ENCODE measurements around the gene TGM4. TPM values are rescaled to one million over a fixed set of nuclear protein-coding genes. Genes with fewer than 3 reads are reported as not detected.

TGM4 gene
- total and polyA plus RNA-seq, 2 donors (not counting 1 experiment from before 2014, with no cell fraction given), result not detected

DNA sequence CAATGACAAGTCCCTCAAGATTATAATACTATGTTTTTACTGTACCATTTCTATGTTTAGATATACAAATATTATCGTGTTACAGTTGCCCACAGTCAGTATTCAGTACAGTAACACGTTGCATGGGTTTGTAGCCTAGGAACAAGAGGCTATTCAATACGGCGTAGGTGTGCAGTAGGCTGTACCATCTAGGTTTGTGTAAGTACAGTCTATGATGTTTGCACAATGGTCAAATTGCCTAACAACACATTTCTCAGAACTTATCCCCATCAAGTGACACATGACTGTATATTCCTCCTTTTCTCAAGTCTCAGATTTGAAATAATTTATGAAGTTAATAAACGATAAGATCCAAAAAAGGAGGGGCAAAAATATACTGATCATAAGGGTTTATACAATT is 79.9 kb downstream of the TGM4 start:
- H3K4me1 Mint-ChIP-seq, result peaks cover 50% of the 10 kb centered on the region
- peaks cover 27% of the 10 kb centered on the region for H4K20me1 ChIP-seq (ENCODE audit: control insufficient read depth, insufficient read depth, low read length, poor library complexity, severe bottlenecking)
- CTCF ChIA-PET, result no interaction called here
- peaks cover 11 to 29% of the 10 kb centered on the region in 2 donors for H3K4me1 ChIP-seq (ENCODE audit: control insufficient read depth in 2 of 2, insufficient read depth in 2 of 2, low read length in 2 of 2)
- H3K4me3 Mint-ChIP-seq, result no peak overlapping the region
- DNase-seq (no peak), ATAC-seq (ENCODE audit: low read depth) (no peak)
- H3K27ac Mint-ChIP-seq, result peak overlapping the region; percentile 22
- H3K27ac ChIP-seq (ENCODE audit: low read length in 2 of 2), result no peak overlapping the region
- peaks cover 0 to 16% of the 10 kb centered on the region in 2 experiments for H3K36me3 ChIP-seq (replicated peaks in 1 of 2; ENCODE audit: control extremely low read depth in 1 of 2, control insufficient read depth in 1 of 2, extremely low read depth in 1 of 2, insufficient read depth in 2 of 2, low read length in 1 of 2)
- H3K4me2 ChIP-seq (replicated peaks; ENCODE audit: low read depth, low read length, poor library complexity, severe bottlenecking), result no peak overlapping the region
- H2AFZ ChIP-seq (ENCODE audit: insufficient read depth, low read depth, low read length, poor library complexity, severe bottlenecking), result no peak overlapping the region
- H3K9me3 Mint-ChIP-seq (ENCODE audit: insufficient read depth), result no peaks in the 10 kb centered on the region
- H3K27me3 Mint-ChIP-seq, result no peaks in the 10 kb centered on the region
- POLR2A ChIA-PET, result no interaction called here
- H3K9ac ChIP-seq (ENCODE audit: low read length), result no peak overlapping the region
- 80% methylated on average over 2 of the region's 5 CpGs for WGBS (ENCODE audit: insufficient coverage)
- peaks cover 60% of the 10 kb centered on the region for H3K79me2 ChIP-seq (ENCODE audit: control insufficient read depth, insufficient read depth, low read length)
- intact Hi-C loops (cut with micrococcal nuclease), result no loop called here
- TF ChIP-seq, protein P1, sequence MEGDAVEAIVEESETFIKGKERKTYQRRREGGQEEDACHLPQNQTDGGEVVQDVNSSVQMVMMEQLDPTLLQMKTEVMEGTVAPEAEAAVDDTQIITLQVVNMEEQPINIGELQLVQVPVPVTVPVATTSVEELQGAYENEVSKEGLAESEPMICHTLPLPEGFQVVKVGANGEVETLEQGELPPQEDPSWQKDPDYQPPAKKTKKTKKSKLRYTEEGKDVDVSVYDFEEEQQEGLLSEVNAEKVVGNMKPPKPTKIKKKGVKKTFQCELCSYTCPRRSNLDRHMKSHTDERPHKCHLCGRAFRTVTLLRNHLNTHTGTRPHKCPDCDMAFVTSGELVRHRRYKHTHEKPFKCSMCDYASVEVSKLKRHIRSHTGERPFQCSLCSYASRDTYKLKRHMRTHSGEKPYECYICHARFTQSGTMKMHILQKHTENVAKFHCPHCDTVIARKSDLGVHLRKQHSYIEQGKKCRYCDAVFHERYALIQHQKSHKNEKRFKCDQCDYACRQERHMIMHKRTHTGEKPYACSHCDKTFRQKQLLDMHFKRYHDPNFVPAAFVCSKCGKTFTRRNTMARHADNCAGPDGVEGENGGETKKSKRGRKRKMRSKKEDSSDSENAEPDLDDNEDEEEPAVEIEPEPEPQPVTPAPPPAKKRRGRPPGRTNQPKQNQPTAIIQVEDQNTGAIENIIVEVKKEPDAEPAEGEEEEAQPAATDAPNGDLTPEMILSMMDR (IDR thresholded peaks at IDR 0.05), result no peak
- no peak for TF ChIP-seq EZH2 (IDR thresholded peaks at IDR 0.05; ENCODE audit: borderline replicate concordance, insufficient read depth, low read depth, low read length, poor library complexity, severe bottlenecking)
- no peak overlapping the region for H3K4me3 ChIP-seq (ENCODE audit: control extremely low read depth in 1 of 5, extremely low read depth in 1 of 5, insufficient read depth in 1 of 5, low read depth in 2 of 5, low read length in 4 of 5)
- H3K9me3 ChIP-seq (ENCODE audit: control extremely low read depth in 1 of 3, control insufficient read depth in 2 of 3, insufficient read depth in 1 of 3, low read length in 2 of 3), result no peaks in the 10 kb centered on the region
- H3K27me3 ChIP-seq (replicated peaks in 1 of 4; ENCODE audit: control extremely low read depth in 1 of 4, control insufficient read depth in 3 of 4, insufficient read depth in 4 of 4, low read length in 3 of 4), result no peaks in the 10 kb centered on the region

DNA sequence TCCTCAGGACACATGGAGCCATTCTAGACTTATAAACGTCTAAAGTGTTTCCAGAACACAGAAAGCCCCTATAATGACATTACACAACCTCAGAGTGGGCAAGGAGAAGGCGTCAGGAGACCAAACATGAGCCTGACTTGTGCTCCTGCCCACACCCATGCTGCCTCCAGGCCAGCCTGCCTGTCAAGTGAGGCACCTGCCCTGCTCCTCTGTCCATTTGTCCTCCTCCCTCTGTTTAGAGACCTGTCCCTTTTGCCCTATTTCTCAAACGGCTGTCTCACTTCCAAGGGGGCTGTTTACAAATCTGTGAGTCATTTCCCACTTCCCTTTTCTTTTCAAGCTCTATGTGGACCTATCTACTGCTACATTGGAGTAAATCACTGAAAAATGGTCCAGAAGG is 80.6 kb downstream of the TGM4 start:
- no peaks in the 10 kb centered on the region for H3K27me3 ChIP-seq (replicated peaks in 1 of 4; ENCODE audit: control extremely low read depth in 1 of 4, control insufficient read depth in 3 of 4, insufficient read depth in 4 of 4, low read length in 3 of 4)
- Mint-ChIP-seq H3K4me1 (peaks cover 50% of the 10 kb centered on the region), H3K9me3 (ENCODE audit: insufficient read depth) (no peaks in the 10 kb centered on the region), H3K27me3 (no peaks in the 10 kb centered on the region), H3K27ac (peak overlapping the region; percentile 60), H3K4me3 (no peak overlapping the region)
- ATAC-seq (ENCODE audit: low read depth) (no peak), DNase-seq (peak; percentile 16)
- no peak overlapping the region for H3K9ac ChIP-seq (ENCODE audit: low read length)
- intact Hi-C loops (cut with micrococcal nuclease), result no loop called here
- CTCF ChIA-PET, result no interaction called here
- POLR2A ChIA-PET, result no interaction called here
- H3K4me3 ChIP-seq (ENCODE audit: control extremely low read depth in 1 of 5, extremely low read depth in 1 of 5, insufficient read depth in 1 of 5, low read depth in 2 of 5, low read length in 4 of 5), result no peak overlapping the region
- peaks cover 64% of the 10 kb centered on the region for H3K79me2 ChIP-seq (ENCODE audit: control insufficient read depth, insufficient read depth, low read length)
- no peak overlapping the region for H3K27ac ChIP-seq (ENCODE audit: low read length in 2 of 2)
- H3K36me3 ChIP-seq (replicated peaks in 1 of 2; ENCODE audit: control extremely low read depth in 1 of 2, control insufficient read depth in 1 of 2, extremely low read depth in 1 of 2, insufficient read depth in 2 of 2, low read length in 1 of 2), result peaks cover 0 to 18% of the 10 kb centered on the region in 2 experiments
- peaks cover 31% of the 10 kb centered on the region for H4K20me1 ChIP-seq (ENCODE audit: control insufficient read depth, insufficient read depth, low read length, poor library complexity, severe bottlenecking)
- H3K4me2 ChIP-seq (replicated peaks; ENCODE audit: low read depth, low read length, poor library complexity, severe bottlenecking), result no peak overlapping the region
- 53% methylated on average over 2 of the region's 3 CpGs for WGBS (ENCODE audit: insufficient coverage)
- no peaks in the 10 kb centered on the region for H3K9me3 ChIP-seq (ENCODE audit: control extremely low read depth in 1 of 3, control insufficient read depth in 2 of 3, insufficient read depth in 1 of 3, low read length in 2 of 3)
- peaks cover 11 to 29% of the 10 kb centered on the region in 2 donors for H3K4me1 ChIP-seq (ENCODE audit: control insufficient read depth in 2 of 2, insufficient read depth in 2 of 2, low read length in 2 of 2)
- TF ChIP-seq, protein P1 (IDR thresholded peaks at IDR 0.05), result no peak
- TF ChIP-seq EZH2 (IDR thresholded peaks at IDR 0.05; ENCODE audit: borderline replicate concordance, insufficient read depth, low read depth, low read length, poor library complexity, severe bottlenecking), result no peak
- H2AFZ ChIP-seq (ENCODE audit: insufficient read depth, low read depth, low read length, poor library complexity, severe bottlenecking), result no peak overlapping the region
